GM12872 (cell line): ENCODE data around the gene CERS4.

Source experiments
- CTCF ChIP-seq: IDR thresholded peaks from 3 replicates; pipeline ENCODE4 v1.5.1; 2011; ENCODE audit warnings: low read depth, mild to moderate bottlenecking, low read length, moderate library complexity; ENCODE audit not compliant: insufficient read depth

The CERS4 gene

GRCh38 chr19:8302357-8302691 is 93.2 kb downstream of the CERS4 start:
- TF ChIP-seq CTCF = no peak

- no peak for TF ChIP-seq CTCF
Measured at GRCh38 chr19:8302734-8303133, 93.6 kb downstream of the CERS4 start.

- TF ChIP-seq CTCF = no peak
Measured at GRCh38 chr19:8304841-8305621, 95.9 kb downstream of the CERS4 start.

GRCh38 chr19:8305798-8306197 is 96.6 kb downstream of the CERS4 start:
- TF ChIP-seq CTCF = no peak

GRCh38 chr19:8306235-8307054 is 97.3 kb downstream of the CERS4 start:
- no peak for TF ChIP-seq CTCF

GRCh38 chr19:8307400-8307964 is 98.3 kb downstream of the CERS4 start:
- no peak for TF ChIP-seq CTCF

- no peak for TF ChIP-seq CTCF
Measured at GRCh38 chr19:8307965-8308866, 99.0 kb downstream of the CERS4 start, which contains the start of gene CD320. Gene CD320 (minus strand): TSS chr19:8308358. CDS start chr19:8308290, 68 bp downstream.
